Measurements from ENCODE around the gene CSNK1D. TPM values are rescaled to one million over a fixed set of nuclear protein-coding genes. Genes with fewer than 3 reads are reported as not detected.

The CSNK1D gene
- total RNA-seq, 1 experiment from 2014 or later, result 111 TPM

DNA sequence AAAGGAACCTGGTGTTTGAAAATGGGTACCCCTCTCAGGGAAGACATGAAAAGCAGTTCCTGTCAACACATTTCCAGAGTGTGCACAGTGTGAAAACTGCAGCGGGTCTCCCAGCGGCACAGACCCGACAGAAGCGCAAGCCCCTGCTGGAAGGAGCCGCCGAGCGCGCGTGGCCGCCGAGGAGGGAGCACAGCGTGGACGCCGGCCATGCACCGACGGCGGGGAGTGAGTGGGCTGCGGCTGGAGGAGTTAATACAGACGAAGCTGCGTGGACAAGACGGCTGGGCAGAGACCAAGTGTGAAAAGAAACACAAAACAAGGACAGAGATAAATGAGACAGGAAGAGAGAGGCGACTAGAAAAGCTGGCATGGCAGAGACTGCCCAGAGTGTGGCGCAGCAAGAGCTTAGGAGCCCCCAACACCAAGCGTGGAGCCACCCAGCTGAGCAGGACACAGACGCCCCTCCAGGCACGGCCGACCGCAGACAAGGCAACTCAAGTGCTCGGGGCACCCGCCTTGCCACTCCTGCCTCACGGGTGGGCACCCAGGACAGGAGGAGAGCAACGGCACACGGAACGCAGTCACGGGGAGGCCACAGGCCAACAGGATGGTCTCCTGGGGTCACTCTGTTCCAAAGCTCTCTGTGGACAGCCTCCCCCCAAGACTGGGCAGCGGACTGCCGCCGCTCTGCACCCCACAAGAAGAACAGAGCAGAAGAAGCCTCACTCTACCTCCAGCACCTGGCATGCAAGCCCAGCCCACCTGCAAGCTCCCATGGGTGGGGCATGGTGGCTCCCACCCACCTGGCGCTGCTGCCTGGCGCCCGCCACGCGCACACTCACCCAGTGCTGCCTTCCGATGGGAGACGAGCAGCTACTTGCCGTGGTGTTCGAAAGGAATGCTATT lies 28.1 kb downstream of the CSNK1D start:
- no peak overlapping the region for H3K4me3 Mint-ChIP-seq

More for the DNA sequence above, 28.1 kb downstream of the CSNK1D start:
- ATAC-seq (no peak), DNase-seq (ENCODE audit: low spot score) (no peak)
- H3K27ac Mint-ChIP-seq, result no peak overlapping the region; the same call in 1 of the 2 replicates
- no peaks in the 10 kb centered on the region for H3K4me1 Mint-ChIP-seq
- no peaks in the 10 kb centered on the region for H3K9me3 Mint-ChIP-seq
- ChIA-PET POLR2A (no interaction called here), CTCF (interaction anchor here (0.5 to 1.6 kb wide), 3 partner anchors 9 to 727 kb away, joined by 3 to 4 read pairs (median 4); partner anchors contain the start of gene SECTM1)
- TF ChIP-seq ZNF317 (CRISPR knock-in tag; IDR thresholded peaks at IDR 0.05; ENCODE audit: borderline replicate concordance, low read depth) (no peak), GRHL2 (CRISPR knock-in tag; IDR thresholded peaks at IDR 0.05; ENCODE audit: insufficient replicate concordance, severe bottlenecking) (no peak), GTF2I (CRISPR knock-in tag; conservative IDR thresholded peaks at IDR 0.05) (no peak), ZNF263 (CRISPR knock-in tag; IDR thresholded peaks at IDR 0.05; ENCODE audit: low read depth) (no peak), USF2 (CRISPR knock-in tag; IDR thresholded peaks at IDR 0.05) (no peak), ZNF232 (CRISPR knock-in tag; IDR thresholded peaks at IDR 0.05) (no peak), CBFB (CRISPR knock-in tag; IDR thresholded peaks at IDR 0.05; ENCODE audit: low read depth) (no peak), MXD4 (CRISPR knock-in tag; IDR thresholded peaks at IDR 0.05; ENCODE audit: borderline replicate concordance) (no peak), TEAD4 (CRISPR knock-in tag; IDR thresholded peaks at IDR 0.05) (no peak), JAZF1 (CRISPR knock-in tag; IDR thresholded peaks at IDR 0.05) (no peak), ZNF416 (CRISPR knock-in tag; IDR thresholded peaks at IDR 0.05) (no peak), TP53 (CRISPR knock-in tag; IDR thresholded peaks at IDR 0.05) (no peak), SOX15 (CRISPR knock-in tag; IDR thresholded peaks at IDR 0.05) (no peak), ELF4 (CRISPR knock-in tag; IDR thresholded peaks at IDR 0.05; ENCODE audit: low read depth) (no peak)
- TF ChIP-seq, protein P1, sequence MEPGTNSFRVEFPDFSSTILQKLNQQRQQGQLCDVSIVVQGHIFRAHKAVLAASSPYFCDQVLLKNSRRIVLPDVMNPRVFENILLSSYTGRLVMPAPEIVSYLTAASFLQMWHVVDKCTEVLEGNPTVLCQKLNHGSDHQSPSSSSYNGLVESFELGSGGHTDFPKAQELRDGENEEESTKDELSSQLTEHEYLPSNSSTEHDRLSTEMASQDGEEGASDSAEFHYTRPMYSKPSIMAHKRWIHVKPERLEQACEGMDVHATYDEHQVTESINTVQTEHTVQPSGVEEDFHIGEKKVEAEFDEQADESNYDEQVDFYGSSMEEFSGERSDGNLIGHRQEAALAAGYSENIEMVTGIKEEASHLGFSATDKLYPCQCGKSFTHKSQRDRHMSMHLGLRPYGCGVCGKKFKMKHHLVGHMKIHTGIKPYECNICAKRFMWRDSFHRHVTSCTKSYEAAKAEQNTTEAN (CRISPR knock-in tag; IDR thresholded peaks at IDR 0.05), result no peak
- TF ChIP-seq, protein P2, sequence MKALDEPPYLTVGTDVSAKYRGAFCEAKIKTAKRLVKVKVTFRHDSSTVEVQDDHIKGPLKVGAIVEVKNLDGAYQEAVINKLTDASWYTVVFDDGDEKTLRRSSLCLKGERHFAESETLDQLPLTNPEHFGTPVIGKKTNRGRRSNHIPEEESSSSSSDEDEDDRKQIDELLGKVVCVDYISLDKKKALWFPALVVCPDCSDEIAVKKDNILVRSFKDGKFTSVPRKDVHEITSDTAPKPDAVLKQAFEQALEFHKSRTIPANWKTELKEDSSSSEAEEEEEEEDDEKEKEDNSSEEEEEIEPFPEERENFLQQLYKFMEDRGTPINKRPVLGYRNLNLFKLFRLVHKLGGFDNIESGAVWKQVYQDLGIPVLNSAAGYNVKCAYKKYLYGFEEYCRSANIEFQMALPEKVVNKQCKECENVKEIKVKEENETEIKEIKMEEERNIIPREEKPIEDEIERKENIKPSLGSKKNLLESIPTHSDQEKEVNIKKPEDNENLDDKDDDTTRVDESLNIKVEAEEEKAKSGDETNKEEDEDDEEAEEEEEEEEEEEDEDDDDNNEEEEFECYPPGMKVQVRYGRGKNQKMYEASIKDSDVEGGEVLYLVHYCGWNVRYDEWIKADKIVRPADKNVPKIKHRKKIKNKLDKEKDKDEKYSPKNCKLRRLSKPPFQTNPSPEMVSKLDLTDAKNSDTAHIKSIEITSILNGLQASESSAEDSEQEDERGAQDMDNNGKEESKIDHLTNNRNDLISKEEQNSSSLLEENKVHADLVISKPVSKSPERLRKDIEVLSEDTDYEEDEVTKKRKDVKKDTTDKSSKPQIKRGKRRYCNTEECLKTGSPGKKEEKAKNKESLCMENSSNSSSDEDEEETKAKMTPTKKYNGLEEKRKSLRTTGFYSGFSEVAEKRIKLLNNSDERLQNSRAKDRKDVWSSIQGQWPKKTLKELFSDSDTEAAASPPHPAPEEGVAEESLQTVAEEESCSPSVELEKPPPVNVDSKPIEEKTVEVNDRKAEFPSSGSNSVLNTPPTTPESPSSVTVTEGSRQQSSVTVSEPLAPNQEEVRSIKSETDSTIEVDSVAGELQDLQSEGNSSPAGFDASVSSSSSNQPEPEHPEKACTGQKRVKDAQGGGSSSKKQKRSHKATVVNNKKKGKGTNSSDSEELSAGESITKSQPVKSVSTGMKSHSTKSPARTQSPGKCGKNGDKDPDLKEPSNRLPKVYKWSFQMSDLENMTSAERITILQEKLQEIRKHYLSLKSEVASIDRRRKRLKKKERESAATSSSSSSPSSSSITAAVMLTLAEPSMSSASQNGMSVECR (CRISPR knock-in tag; IDR thresholded peaks at IDR 0.05; ENCODE audit: borderline replicate concordance), result no peak
- TF ChIP-seq, protein P3, sequence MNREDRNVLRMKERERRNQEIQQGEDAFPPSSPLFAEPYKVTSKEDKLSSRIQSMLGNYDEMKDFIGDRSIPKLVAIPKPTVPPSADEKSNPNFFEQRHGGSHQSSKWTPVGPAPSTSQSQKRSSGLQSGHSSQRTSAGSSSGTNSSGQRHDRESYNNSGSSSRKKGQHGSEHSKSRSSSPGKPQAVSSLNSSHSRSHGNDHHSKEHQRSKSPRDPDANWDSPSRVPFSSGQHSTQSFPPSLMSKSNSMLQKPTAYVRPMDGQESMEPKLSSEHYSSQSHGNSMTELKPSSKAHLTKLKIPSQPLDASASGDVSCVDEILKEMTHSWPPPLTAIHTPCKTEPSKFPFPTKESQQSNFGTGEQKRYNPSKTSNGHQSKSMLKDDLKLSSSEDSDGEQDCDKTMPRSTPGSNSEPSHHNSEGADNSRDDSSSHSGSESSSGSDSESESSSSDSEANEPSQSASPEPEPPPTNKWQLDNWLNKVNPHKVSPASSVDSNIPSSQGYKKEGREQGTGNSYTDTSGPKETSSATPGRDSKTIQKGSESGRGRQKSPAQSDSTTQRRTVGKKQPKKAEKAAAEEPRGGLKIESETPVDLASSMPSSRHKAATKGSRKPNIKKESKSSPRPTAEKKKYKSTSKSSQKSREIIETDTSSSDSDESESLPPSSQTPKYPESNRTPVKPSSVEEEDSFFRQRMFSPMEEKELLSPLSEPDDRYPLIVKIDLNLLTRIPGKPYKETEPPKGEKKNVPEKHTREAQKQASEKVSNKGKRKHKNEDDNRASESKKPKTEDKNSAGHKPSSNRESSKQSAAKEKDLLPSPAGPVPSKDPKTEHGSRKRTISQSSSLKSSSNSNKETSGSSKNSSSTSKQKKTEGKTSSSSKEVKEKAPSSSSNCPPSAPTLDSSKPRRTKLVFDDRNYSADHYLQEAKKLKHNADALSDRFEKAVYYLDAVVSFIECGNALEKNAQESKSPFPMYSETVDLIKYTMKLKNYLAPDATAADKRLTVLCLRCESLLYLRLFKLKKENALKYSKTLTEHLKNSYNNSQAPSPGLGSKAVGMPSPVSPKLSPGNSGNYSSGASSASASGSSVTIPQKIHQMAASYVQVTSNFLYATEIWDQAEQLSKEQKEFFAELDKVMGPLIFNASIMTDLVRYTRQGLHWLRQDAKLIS (CRISPR knock-in tag; IDR thresholded peaks at IDR 0.05; ENCODE audit: borderline replicate concordance), result no peak
- TF ChIP-seq, protein P4, sequence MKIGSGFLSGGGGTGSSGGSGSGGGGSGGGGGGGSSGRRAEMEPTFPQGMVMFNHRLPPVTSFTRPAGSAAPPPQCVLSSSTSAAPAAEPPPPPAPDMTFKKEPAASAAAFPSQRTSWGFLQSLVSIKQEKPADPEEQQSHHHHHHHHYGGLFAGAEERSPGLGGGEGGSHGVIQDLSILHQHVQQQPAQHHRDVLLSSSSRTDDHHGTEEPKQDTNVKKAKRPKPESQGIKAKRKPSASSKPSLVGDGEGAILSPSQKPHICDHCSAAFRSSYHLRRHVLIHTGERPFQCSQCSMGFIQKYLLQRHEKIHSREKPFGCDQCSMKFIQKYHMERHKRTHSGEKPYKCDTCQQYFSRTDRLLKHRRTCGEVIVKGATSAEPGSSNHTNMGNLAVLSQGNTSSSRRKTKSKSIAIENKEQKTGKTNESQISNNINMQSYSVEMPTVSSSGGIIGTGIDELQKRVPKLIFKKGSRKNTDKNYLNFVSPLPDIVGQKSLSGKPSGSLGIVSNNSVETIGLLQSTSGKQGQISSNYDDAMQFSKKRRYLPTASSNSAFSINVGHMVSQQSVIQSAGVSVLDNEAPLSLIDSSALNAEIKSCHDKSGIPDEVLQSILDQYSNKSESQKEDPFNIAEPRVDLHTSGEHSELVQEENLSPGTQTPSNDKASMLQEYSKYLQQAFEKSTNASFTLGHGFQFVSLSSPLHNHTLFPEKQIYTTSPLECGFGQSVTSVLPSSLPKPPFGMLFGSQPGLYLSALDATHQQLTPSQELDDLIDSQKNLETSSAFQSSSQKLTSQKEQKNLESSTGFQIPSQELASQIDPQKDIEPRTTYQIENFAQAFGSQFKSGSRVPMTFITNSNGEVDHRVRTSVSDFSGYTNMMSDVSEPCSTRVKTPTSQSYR (CRISPR knock-in tag; IDR thresholded peaks at IDR 0.05), result no peak
- H3K36me3 Mint-ChIP-seq, result peaks cover 65% of the 10 kb centered on the region
- H3K27me3 Mint-ChIP-seq (ENCODE audit: low read depth), result no peaks in the 10 kb centered on the region
